K562 (cell line): ENCODE results near the gene IRF2. TPM values are rescaled to one million over a fixed set of nuclear protein-coding genes. Genes with fewer than 3 reads are reported as not detected.
"Not testable (repeated sequence)": the region's sequence is repeated elsewhere in the genome, so short reads cannot be mapped to it uniquely, and the experiment has no call there.

Experiments used
- ATAC-seq: fragments of 200-7000 bp; cut with Tn5 transposase; 3 replicates; pipeline ENCODE4 v1.9.1; 2020; ENCODE audit warnings: moderate library complexity
- BruUV-seq: library from RNA; stranded (reverse); fragments of 400-500 nt; replicated peaks from 2 replicates; lab custom pipeline; 2021; lab: Mats Ljungman, UMichigan
- CTCF ChIA-PET: fragments of 300-600 bp; formaldehyde crosslinking; extraction: SDS; loops from one replicate; lab custom pipeline; 2021; ENCODE audit warnings: low intra/inter-chr PET ratio; lab: Yijun Ruan, JAX
- POLR2A ChIA-PET: fragments of 300-600, 350-650 bp; sonication (Branson Sonifier 250); formaldehyde crosslinking; extraction: SDS; loops from one replicate; lab custom pipeline; 2021; ENCODE audit warnings: antibody characterized with exemption, inconsistent platforms; lab: Yijun Ruan, JAX
- DNase-seq, 4 experiments: peaks; one replicate each; pipeline versions ENCODE4 v3.0.0 to v3.0.0-alpha.2; 2011 to 2018; ENCODE audit warnings: low spot score in 3 of 4, mixed read lengths in 3 of 4; ENCODE audit errors: extremely low read depth in 1 of 4
- FAIRE-seq: peaks from 2 replicates; lab custom pipeline; 2011; peaks lifted over from hg19 to GRCh38; lab: Jason Lieb, UNC
- H2AFZ ChIP-seq: 2 replicates; pipeline ENCODE4 v1.6.0; 2011; ENCODE audit warnings: low read depth, low read length, control low read depth, inconsistent platforms
- H3K27ac ChIP-seq: fragments of 200-600 bp; 3 replicates; pipeline ENCODE4 v1.8.0; 2011; ENCODE audit warnings: low read depth, mild to moderate bottlenecking, control low read depth, inconsistent platforms, low read length, moderate library complexity, mixed read lengths; ENCODE audit errors: extremely low read depth
- H3K27me3 ChIP-seq, 2 experiments: fragments of 300-600 bp in 1 of 2; 2 replicates in 1 of 2; 3 replicates in 1 of 2; pipeline versions ENCODE4 v1.6.0 to v1.8.0; 2011; ENCODE audit warnings: inconsistent platforms in 2 of 2, low read length in 2 of 2, mild to moderate bottlenecking in 1 of 2, mixed read lengths in 1 of 2, moderate library complexity in 1 of 2; ENCODE audit not compliant: control insufficient read depth in 2 of 2, insufficient read depth in 2 of 2
- H3K36me3 ChIP-seq: fragments of 300-600 bp; 3 replicates; pipeline ENCODE4 v1.8.0; 2011; ENCODE audit warnings: mild to moderate bottlenecking, low read length, inconsistent platforms; ENCODE audit not compliant: control insufficient read depth, insufficient read depth
- H3K4me1 ChIP-seq, 2 experiments: fragments of 200-600 bp in 1 of 2; replicated peaks in 1 of 2; 2 replicates in 1 of 2; 3 replicates in 1 of 2; pipeline versions ENCODE4 v1.5.1 to v1.8.0; 2011; ENCODE audit warnings: inconsistent platforms in 2 of 2, low read length in 2 of 2, mild to moderate bottlenecking in 1 of 2, mixed read lengths in 1 of 2, moderate library complexity in 1 of 2; ENCODE audit not compliant: control insufficient read depth in 2 of 2, insufficient read depth in 2 of 2
- H3K4me2 ChIP-seq: 2 replicates; pipeline ENCODE4 v1.6.1; 2011; ENCODE audit warnings: low read length, control low read depth, inconsistent platforms, mixed read lengths; ENCODE audit not compliant: insufficient read depth
- H3K4me3 ChIP-seq: fragments of 200-600 bp; sonication (generic), shearing (Covaris generic); 2 replicates; pipeline ENCODE4 v1.5.1; 2016; ENCODE audit warnings: control low read depth, inconsistent platforms
- H3K79me2 ChIP-seq: fragments of 200-600 bp; 3 replicates; pipeline ENCODE4 v1.8.0; 2011; ENCODE audit warnings: low read length, inconsistent platforms; ENCODE audit not compliant: control insufficient read depth, insufficient read depth
- H3K9ac ChIP-seq, 2 experiments: 2 replicates each; pipeline versions ENCODE4 v1.6.0 to v1.6.1; 2011; ENCODE audit warnings: low read depth in 2 of 2, low read length in 2 of 2, control low read depth in 1 of 2, inconsistent platforms in 1 of 2, mild to moderate bottlenecking in 1 of 2, mixed read lengths in 1 of 2; ENCODE audit not compliant: insufficient read depth in 1 of 2
- H3K9me1 ChIP-seq: one replicate; pipeline ENCODE4 v1.6.0; 2011; ENCODE audit warnings: inconsistent platforms, mild to moderate bottlenecking, low read length, moderate library complexity; ENCODE audit not compliant: control insufficient read depth, insufficient read depth
- H3K9me3 ChIP-seq: replicated peaks from 2 replicates; pipeline ENCODE4 v1.5.1; 2011; ENCODE audit warnings: low read depth, low read length, inconsistent platforms; ENCODE audit not compliant: control insufficient read depth, insufficient read depth
- H4K20me1 ChIP-seq: replicated peaks from 2 replicates; pipeline ENCODE4 v1.6.1; 2011; ENCODE audit warnings: low read length, inconsistent platforms, mixed read lengths; ENCODE audit not compliant: control insufficient read depth, insufficient read depth
- CEBPG ChIP-seq, 3 experiments: fragments of 200-800 bp in 1 of 3; sonication (Bioruptor generic) in 1 of 3; sonication (generic) in 1 of 3; formaldehyde crosslinking in 1 of 3; IDR thresholded peaks in 2 of 3; conservative IDR thresholded peaks in 1 of 3; 2 replicates each; pipeline versions ENCODE4 v1.6.1 to v1.8.0; 2016 to 2022; ENCODE audit warnings: missing compliant biosample characterization in 2 of 3, missing genetic modification characterization in 2 of 3, mild to moderate bottlenecking in 1 of 3, missing genetic modification reagents in 1 of 3
- PRMT5 ChIP-seq: sonication (generic); formaldehyde crosslinking; IDR thresholded peaks from 2 replicates; pipeline ENCODE4 v1.5.0; 2020; ENCODE audit warnings: missing genetic modification reagents
- WGBS: fragments of 100-300 bp; shearing (Covaris generic); methylation state at CpG from one replicate; pipeline ENCODE4 v1.1.6; 2016; ENCODE audit warnings: low coverage, mixed read lengths; ENCODE audit not compliant: insufficient coverage; ENCODE audit errors: missing lambda C conversion rate; 5-methylcytosine and 5-hydroxymethylcytosine counted together
- in situ Hi-C: fragments of 300-500 bp; cut with MboI; formaldehyde crosslinking; loops from 4 replicates; pipeline ENCODE4 v1.15.0; 2018; ENCODE audit warnings: inconsistent platforms, mixed read lengths
- intact Hi-C: fragments of 100-400 bp; cut with micrococcal nuclease; formaldehyde crosslinking; loops from 2 replicates; pipeline ENCODE4 v1.14.2; 2022
- polyA plus RNA-seq, 8 experiments: library from polyadenylated mRNA; depleted of rRNA in 4 of 8; stranded (reverse) in 5 of 8; unstranded in 3 of 8; fragments of >200 nt; fragmentation: Nextera tagmentation in 2 of 8; fragmentation: Illumina TruSeq in 1 of 8; extraction: Ambion mirVana in 2 of 8; extraction: Trizol in 1 of 8; gene quantifications; 2 replicates each; pipeline versions ENCODE4 v1.2.1 to v1.2.3, GENCODE V29; 2011 to 2014; ENCODE audit warnings: inconsistent platforms in 1 of 8, missing spikeins in 1 of 8
- total RNA-seq, 7 experiments: library from RNA; depleted of rRNA in 6 of 7; stranded (reverse); fragments of >200 nt in 6 of 7; fragmentation: Illumina TruSeq in 2 of 7; extraction: Trizol in 2 of 7; gene quantifications; 2 replicates each; pipeline versions ENCODE4 v1.2.1 to v1.2.3, GENCODE V29; 2011 to 2021; ENCODE audit warnings: low replicate concordance in 1 of 7
- TF ChIP-seq, protein P1 (sequence below), 2 experiments: fragments of 450-650 bp in 1 of 2; sonication (generic) in 1 of 2; formaldehyde crosslinking in 1 of 2; IDR thresholded peaks in 1 of 2; conservative IDR thresholded peaks in 1 of 2; 2 replicates each; pipeline versions ENCODE4 v1.6.1 to v1.8.1; 2016 to 2023; ENCODE audit warnings: mild to moderate bottlenecking in 2 of 2, moderate library complexity in 2 of 2, inconsistent platforms in 1 of 2, missing genetic modification reagents in 1 of 2

The IRF2 gene
- total and polyA plus RNA-seq, 9 of the 15 experiments (the other 6 are each of a cell fraction or from before 2014, with no cell fraction given), result 7.1 to 17.1 (median 11.3) TPM

DNA sequence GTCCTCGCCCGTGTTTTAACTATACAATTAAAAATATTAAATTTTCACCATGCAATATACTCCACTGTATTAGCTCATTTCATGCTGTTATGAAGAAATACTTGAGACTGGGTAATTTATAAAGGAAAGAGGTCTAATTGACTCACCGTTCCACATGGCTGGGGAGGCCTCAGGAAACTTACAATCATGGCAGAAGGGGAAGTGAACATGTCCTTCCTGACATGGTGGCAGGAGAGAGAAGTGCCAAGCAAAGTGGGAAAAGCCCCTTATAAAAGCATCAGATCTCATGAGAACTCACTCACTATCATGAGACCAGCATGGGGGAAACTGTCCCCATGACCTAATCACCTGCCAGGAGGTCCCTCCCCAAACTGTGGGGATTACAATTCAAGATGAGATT lies 98.7 kb downstream of the IRF2 start:
- ATAC-seq, FAIRE-seq, in situ Hi-C loops: not testable (repeated sequence)

DNA sequence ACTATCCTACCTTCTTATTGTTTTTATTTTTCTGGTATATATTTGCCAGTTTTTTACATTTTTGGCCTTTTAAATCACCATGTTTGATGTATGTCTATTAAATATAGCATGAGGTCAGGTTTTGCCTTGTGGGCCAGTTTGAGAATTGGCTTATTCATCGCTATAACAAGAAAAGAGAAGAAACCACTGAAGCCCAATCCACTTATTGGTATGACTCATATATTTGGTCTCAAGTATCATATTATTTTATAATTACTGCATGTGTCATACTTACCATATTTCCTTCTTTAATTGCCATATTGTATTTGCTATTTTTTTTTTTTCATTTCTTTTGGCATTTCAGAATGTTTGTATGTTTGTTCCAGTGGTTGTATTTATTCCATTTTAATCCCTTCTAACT lies 99.3 kb downstream of the IRF2 start:
- Histone ChIP-seq H3K9me1 (no peaks in the 10 kb centered on the region), H3K4me2 (no peak overlapping the region), H3K4me3 (no peak overlapping the region), H3K36me3 (no peaks in the 10 kb centered on the region), H3K27ac (no peak overlapping the region), H4K20me1 (no peaks in the 10 kb centered on the region), H3K27me3 (no peaks in the 10 kb centered on the region), H2AFZ (no peak overlapping the region), H3K79me2 (no peaks in the 10 kb centered on the region), H3K9ac (no peak overlapping the region), H3K9me3 (no peaks in the 10 kb centered on the region), H3K4me1 (peaks cover 4 to 5% of the 10 kb centered on the region in 2 experiments; a peak in 4 of 5 replicates)
- intact Hi-C loops (no loop called here), in situ Hi-C loops (no loop called here)
- ChIA-PET POLR2A (no interaction called here), CTCF (no interaction called here)
- no peak for FAIRE-seq
- no peak for TF ChIP-seq PRMT5 (CRISPR knock-in tag)
- TF ChIP-seq, protein P1, sequence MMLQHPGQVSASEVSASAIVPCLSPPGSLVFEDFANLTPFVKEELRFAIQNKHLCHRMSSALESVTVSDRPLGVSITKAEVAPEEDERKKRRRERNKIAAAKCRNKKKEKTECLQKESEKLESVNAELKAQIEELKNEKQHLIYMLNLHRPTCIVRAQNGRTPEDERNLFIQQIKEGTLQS (IDR thresholded peaks at IDR 0.05), result peak; percentile 23; the same call in 1 of the 2 replicates
- TF ChIP-seq, protein P1 (CRISPR knock-in tag; conservative IDR thresholded peaks at IDR 0.05), result no peak
- ATAC-seq, result no peak
- no TSS peak for BruUV-seq
- WGBS, result 83% methylated on average over 1 of the region's 1 CpG
- no peak for DNase-seq

More for the DNA sequence above, 98.7 kb downstream of the IRF2 start:
- H3K27me3 ChIP-seq; H3K9me3 ChIP-seq; POLR2A ChIA-PET; H4K20me1 ChIP-seq; H2AFZ ChIP-seq; H3K79me2 ChIP-seq; H3K36me3 ChIP-seq; intact Hi-C loops; H3K9ac ChIP-seq; H3K9me1 ChIP-seq; H3K4me2 ChIP-seq; DNase-seq; H3K27ac ChIP-seq; BruUV-seq; H3K4me1 ChIP-seq; H3K4me3 ChIP-seq; TF ChIP-seq CEBPG (CRISPR knock-in tag; IDR thresholded peaks at IDR 0.05): not testable (repeated sequence)
- 66% methylated on average over 3 of the region's 3 CpGs for WGBS
- CTCF ChIA-PET, result interaction anchor here (0.6 kb wide), 1 partner anchor 108 kb away, joined by 3 read pairs; no protein-coding TSS in a partner anchor
- peak in 1 of 2 experiments; percentile 16; a peak in 1 of 4 replicates for TF ChIP-seq CEBPG (tag; conservative IDR thresholded peaks at IDR 0.05 in 1 of 2, IDR thresholded peaks at IDR 0.05 in 1 of 2)
